DND-41 (cell line): Measurements from ENCODE around the gene LIN9.

Experiments used
- EZH2 ChIP-seq: IDR thresholded peaks from 3 replicates; pipeline ENCODE4 v1.6.1; 2012; ENCODE audit warnings: borderline replicate concordance, low read depth, mild to moderate bottlenecking, moderate library complexity, low read length, inconsistent platforms; ENCODE audit not compliant: severe bottlenecking
- TF ChIP-seq, protein P1 (sequence below): IDR thresholded peaks from 2 replicates; pipeline ENCODE4 v1.5.1; 2012; ENCODE audit warnings: borderline replicate concordance, low read length, moderate library complexity, mild to moderate bottlenecking; ENCODE audit not compliant: poor library complexity, severe bottlenecking; ENCODE audit errors: extremely low read depth

DNA sequence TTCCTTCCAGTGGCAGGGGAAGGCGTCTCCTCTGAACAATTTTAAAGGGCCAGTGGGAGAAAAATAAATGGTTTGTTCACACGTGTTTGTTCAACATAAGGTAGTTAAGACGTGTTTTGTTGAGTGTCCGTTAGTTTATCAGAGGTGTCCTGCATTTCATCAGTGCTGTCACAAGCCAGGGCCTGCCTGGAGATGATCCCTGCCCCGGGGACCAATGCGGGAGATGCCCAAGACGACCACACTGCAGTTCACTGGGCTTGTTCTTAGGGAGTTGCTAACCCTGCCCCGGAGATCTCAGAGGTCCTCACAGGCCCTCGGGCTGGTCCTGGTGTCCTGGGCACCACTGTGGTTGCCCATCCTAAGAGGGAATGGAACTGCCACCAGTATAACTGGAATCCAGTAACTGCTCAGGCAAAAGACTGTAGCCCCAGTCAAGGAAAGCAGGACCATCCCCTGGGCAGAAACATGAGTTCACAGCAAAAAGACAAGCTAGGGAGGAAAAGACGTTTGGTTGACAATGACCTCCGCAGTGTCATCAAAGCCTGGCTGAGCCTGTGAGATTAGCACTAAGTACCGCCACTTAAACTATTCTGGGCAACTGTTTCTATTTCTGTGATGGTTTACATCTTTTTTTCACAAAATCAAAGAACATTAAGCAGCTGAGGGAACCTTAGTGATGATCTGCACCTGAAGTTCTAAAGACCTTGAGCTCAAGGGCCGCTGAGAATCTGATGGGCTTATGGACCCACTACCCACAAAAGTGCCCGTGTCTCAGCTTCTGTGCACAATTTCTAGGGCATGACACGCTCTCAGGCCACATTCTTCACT is 44.9 kb upstream of the LIN9 start:
- TF ChIP-seq, protein P1, sequence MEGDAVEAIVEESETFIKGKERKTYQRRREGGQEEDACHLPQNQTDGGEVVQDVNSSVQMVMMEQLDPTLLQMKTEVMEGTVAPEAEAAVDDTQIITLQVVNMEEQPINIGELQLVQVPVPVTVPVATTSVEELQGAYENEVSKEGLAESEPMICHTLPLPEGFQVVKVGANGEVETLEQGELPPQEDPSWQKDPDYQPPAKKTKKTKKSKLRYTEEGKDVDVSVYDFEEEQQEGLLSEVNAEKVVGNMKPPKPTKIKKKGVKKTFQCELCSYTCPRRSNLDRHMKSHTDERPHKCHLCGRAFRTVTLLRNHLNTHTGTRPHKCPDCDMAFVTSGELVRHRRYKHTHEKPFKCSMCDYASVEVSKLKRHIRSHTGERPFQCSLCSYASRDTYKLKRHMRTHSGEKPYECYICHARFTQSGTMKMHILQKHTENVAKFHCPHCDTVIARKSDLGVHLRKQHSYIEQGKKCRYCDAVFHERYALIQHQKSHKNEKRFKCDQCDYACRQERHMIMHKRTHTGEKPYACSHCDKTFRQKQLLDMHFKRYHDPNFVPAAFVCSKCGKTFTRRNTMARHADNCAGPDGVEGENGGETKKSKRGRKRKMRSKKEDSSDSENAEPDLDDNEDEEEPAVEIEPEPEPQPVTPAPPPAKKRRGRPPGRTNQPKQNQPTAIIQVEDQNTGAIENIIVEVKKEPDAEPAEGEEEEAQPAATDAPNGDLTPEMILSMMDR, result no peak
- TF ChIP-seq EZH2, result no peak
